Keratinocyte (primary cell): Measurements from ENCODE around the gene MS4A2. TPM values are rescaled to one million over a fixed set of nuclear protein-coding genes. Genes with fewer than 3 reads are reported as not detected.
"Not testable (repeated sequence)": the region's sequence is repeated elsewhere in the genome, so short reads cannot be mapped to it uniquely, and the experiment has no call there.

ENCODE experiments used
- DNase-seq: peaks from one replicate; pipeline ENCODE4 v3.0.0-alpha.2; 2011; ENCODE audit warnings: low read depth, missing footprints, low spot score
- FAIRE-seq: peaks from 2 replicates; lab custom pipeline; 2011; peaks lifted over from hg19 to GRCh38; lab: Jason Lieb, UNC
- H2AFZ ChIP-seq: 2 replicates; pipeline ENCODE4 v1.6.0; 2012; ENCODE audit warnings: low read length, control low read depth, inconsistent platforms; ENCODE audit not compliant: control insufficient read depth
- H3K27ac ChIP-seq: 2 replicates; pipeline ENCODE4 v1.5.1; 2011; ENCODE audit warnings: low read length; ENCODE audit not compliant: control insufficient read depth, insufficient read depth
- H3K27me3 ChIP-seq: 3 replicates; pipeline ENCODE4 v1.6.0; 2011; ENCODE audit warnings: low read length; ENCODE audit not compliant: control insufficient read depth, insufficient read depth; ENCODE audit errors: extremely low read depth
- H3K36me3 ChIP-seq, 2 experiments: 2 replicates in 1 of 2; 3 replicates in 1 of 2; pipeline ENCODE4 v1.5.1; 2011; ENCODE audit warnings: low read length in 2 of 2, mild to moderate bottlenecking in 1 of 2; ENCODE audit not compliant: control insufficient read depth in 2 of 2, insufficient read depth in 2 of 2; ENCODE audit errors: extremely low read depth in 1 of 2
- H3K4me1 ChIP-seq: 3 replicates; pipeline ENCODE4 v1.5.1; 2011; ENCODE audit warnings: low read length; ENCODE audit not compliant: control insufficient read depth, insufficient read depth; ENCODE audit errors: extremely low read depth
- H3K4me2 ChIP-seq: 3 replicates; pipeline ENCODE4 v1.6.0; 2011; ENCODE audit warnings: low read depth, low read length; ENCODE audit not compliant: control insufficient read depth, insufficient read depth; ENCODE audit errors: extremely low read depth
- H3K4me3 ChIP-seq, 3 experiments: fragments of 200-600 bp in 1 of 3; sonication (generic) in 1 of 3; 2 replicates in 2 of 3; 3 replicates in 1 of 3; pipeline ENCODE4 v1.5.1; 2011 to 2016; ENCODE audit warnings: low read length in 3 of 3, mild to moderate bottlenecking in 3 of 3, control low read depth in 2 of 3, inconsistent platforms in 1 of 3, low read depth in 1 of 3, mixed read lengths in 1 of 3, mixed run types in 1 of 3, moderate library complexity in 1 of 3; ENCODE audit not compliant: control insufficient read depth in 2 of 3, insufficient read depth in 2 of 3; ENCODE audit errors: extremely low read depth in 1 of 3
- H3K79me2 ChIP-seq: 2 replicates; pipeline ENCODE4 v1.6.0; 2012; ENCODE audit warnings: low read length; ENCODE audit not compliant: control insufficient read depth, insufficient read depth
- H3K9ac ChIP-seq: 3 replicates; pipeline ENCODE4 v1.6.0; 2011; ENCODE audit warnings: low read length; ENCODE audit not compliant: control insufficient read depth, insufficient read depth; ENCODE audit errors: extremely low read depth
- H3K9me1 ChIP-seq: 3 replicates; pipeline ENCODE4 v1.6.0; 2011; ENCODE audit warnings: low read length; ENCODE audit not compliant: control insufficient read depth, insufficient read depth; ENCODE audit errors: extremely low read depth
- H3K9me3 ChIP-seq: 2 replicates; pipeline ENCODE4 v1.5.1; 2012; ENCODE audit warnings: low read depth, low read length; ENCODE audit not compliant: control insufficient read depth
- H4K20me1 ChIP-seq: 3 replicates; pipeline ENCODE4 v1.6.0; 2011; ENCODE audit warnings: low read length; ENCODE audit not compliant: control insufficient read depth, insufficient read depth; ENCODE audit errors: extremely low read depth
- EZH2 ChIP-seq: IDR thresholded peaks from one replicate; pipeline ENCODE4 v1.6.1; 2012; ENCODE audit warnings: inconsistent platforms, mild to moderate bottlenecking, low read length, moderate library complexity
- dilution Hi-C: fragments of 300-500 bp; cut with MboI; formaldehyde crosslinking; loops from one replicate; pipeline ENCODE4 v1.7.0; 2020; ENCODE audit warnings: low sequenced_read_pairs; ENCODE audit not compliant: extremely low pct_ligation_motif_present
- polyA plus RNA-seq, 5 experiments: library from polyadenylated mRNA; depleted of rRNA in 3 of 5; stranded (reverse) in 3 of 5; stranded (forward) in 1 of 5; unstranded in 1 of 5; fragments of >200 nt; gene quantifications; 1 replicate in 1 of 5; 2 replicates in 3 of 5; 3 replicates in 1 of 5; pipeline versions ENCODE4 v1.2.1 to v1.2.3, GENCODE V29; 2011 to 2012; ENCODE audit warnings: missing spikeins in 2 of 5, low read depth in 1 of 5, low replicate concordance in 1 of 5
- TF ChIP-seq, protein P1 (sequence below), 3 experiments: IDR thresholded peaks in 1 of 3; conservative IDR thresholded peaks in 1 of 3; optimal IDR thresholded peaks in 1 of 3; 2 replicates in 2 of 3; 3 replicates in 1 of 3; pipeline versions ENCODE3 to v1.5.1; 2011; ENCODE audit warnings: low read length in 3 of 3, mild to moderate bottlenecking in 3 of 3, moderate library complexity in 2 of 3, control low read depth in 1 of 3, inconsistent platforms in 1 of 3; ENCODE audit not compliant: insufficient read depth in 2 of 3; ENCODE audit errors: extremely low read depth in 1 of 3

The MS4A2 gene
- polyA plus RNA-seq, 1 donor (not counting 4 experiments of a cell fraction or from before 2014, with no cell fraction given), result not detected

DNA sequence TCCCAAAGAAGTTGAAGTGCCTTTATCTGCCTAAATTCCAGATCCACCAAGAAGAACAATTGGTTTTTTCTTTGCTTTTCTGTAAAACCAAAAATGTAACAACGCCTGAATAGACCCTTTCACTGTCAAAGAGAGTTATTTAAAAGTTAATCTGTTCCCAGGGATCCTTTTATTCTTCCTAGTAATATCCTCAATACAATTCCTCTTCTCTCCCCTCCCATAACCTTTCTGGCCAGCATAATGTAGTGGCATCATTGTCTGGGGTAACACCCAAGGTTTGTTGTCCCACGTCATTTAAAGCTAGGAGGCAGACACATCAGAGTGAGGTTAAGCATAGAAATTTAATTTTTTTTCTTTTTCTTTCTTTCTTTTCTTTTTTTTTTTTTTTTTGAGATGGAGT is 39.9 kb downstream of the MS4A2 start:
- H3K4me2 ChIP-seq, result no peak overlapping the region
- no peak for TF ChIP-seq EZH2
- TF ChIP-seq, protein P1, sequence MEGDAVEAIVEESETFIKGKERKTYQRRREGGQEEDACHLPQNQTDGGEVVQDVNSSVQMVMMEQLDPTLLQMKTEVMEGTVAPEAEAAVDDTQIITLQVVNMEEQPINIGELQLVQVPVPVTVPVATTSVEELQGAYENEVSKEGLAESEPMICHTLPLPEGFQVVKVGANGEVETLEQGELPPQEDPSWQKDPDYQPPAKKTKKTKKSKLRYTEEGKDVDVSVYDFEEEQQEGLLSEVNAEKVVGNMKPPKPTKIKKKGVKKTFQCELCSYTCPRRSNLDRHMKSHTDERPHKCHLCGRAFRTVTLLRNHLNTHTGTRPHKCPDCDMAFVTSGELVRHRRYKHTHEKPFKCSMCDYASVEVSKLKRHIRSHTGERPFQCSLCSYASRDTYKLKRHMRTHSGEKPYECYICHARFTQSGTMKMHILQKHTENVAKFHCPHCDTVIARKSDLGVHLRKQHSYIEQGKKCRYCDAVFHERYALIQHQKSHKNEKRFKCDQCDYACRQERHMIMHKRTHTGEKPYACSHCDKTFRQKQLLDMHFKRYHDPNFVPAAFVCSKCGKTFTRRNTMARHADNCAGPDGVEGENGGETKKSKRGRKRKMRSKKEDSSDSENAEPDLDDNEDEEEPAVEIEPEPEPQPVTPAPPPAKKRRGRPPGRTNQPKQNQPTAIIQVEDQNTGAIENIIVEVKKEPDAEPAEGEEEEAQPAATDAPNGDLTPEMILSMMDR (optimal IDR thresholded peaks at IDR 0.05 in 1 of 3, IDR thresholded peaks at IDR 0.05 in 1 of 3, conservative IDR thresholded peaks at IDR 0.05 in 1 of 3; ENCODE audit: extremely low read depth in 1 of 3, insufficient read depth in 2 of 3, low read length in 3 of 3), result no peak
- H3K27ac ChIP-seq, result no peak overlapping the region
- DNase-seq (no peak), FAIRE-seq (no peak)
- H3K9me3 ChIP-seq, result no peaks in the 10 kb centered on the region
- H3K36me3 ChIP-seq, result no peaks in the 10 kb centered on the region
- no peak overlapping the region for H3K4me3 ChIP-seq
- H3K79me2 ChIP-seq, result no peaks in the 10 kb centered on the region
- dilution Hi-C loops, result no loop called here
- H3K9ac ChIP-seq, result no peak overlapping the region
- peaks cover 11% of the 10 kb centered on the region for H3K4me1 ChIP-seq
- no peaks in the 10 kb centered on the region for H3K27me3 ChIP-seq
- no peak overlapping the region for H2AFZ ChIP-seq
- no peaks in the 10 kb centered on the region for H4K20me1 ChIP-seq
- no peaks in the 10 kb centered on the region for H3K9me1 ChIP-seq

DNA sequence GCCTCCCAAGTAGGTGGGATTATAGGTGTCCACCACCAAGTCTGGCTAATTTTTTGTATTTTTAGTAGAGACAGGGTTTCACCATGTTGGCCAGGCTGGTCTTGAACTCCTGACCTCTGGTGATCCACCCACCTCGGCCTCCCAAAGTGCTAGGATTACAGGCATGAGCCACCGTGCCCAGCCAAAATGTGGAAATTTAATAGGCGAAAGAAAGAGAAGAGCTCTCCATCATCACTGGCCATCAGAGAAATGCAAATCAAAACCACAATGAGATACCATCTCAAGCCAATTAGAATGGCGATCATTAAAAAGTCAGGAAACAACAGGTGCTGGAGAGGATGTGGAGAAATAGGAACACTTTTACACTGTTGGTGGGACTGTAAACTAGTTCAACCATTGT is 40.4 kb downstream of the MS4A2 start:
- FAIRE-seq, dilution Hi-C loops, H3K9me1 ChIP-seq, H3K9ac ChIP-seq, H3K4me3 ChIP-seq, H4K20me1 ChIP-seq, H3K27me3 ChIP-seq, DNase-seq, H2AFZ ChIP-seq, H3K79me2 ChIP-seq, H3K9me3 ChIP-seq, H3K36me3 ChIP-seq, H3K4me2 ChIP-seq, H3K27ac ChIP-seq: not testable (repeated sequence)
- H3K4me1 ChIP-seq, result peaks cover 11% of the 10 kb centered on the region

DNA sequence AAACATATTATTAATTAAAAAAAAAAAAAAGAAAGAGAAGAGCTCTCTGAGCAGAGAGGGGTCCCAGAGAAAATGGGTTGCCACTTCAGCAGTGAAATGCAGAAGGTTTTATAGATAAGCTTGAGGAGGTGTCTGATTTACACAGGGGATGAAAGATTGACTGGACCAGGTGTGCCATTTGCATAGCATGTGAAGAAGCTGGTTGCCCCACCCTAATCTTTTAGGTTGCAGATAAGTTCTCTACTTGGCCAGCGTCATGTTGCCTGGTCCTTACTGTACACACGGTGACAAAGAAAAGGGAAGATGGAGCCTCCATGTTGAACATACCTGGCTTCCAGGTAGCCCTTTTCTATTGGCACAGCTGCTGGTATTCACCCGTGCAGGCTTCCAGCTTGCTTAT is 41.4 kb downstream of the MS4A2 start:
- Histone ChIP-seq H3K9ac (no peak overlapping the region), H3K4me2 (no peak overlapping the region), H3K79me2 (no peaks in the 10 kb centered on the region), H3K36me3 (no peaks in the 10 kb centered on the region), H3K27me3 (no peaks in the 10 kb centered on the region), H3K9me1 (no peaks in the 10 kb centered on the region), H2AFZ (no peak overlapping the region), H3K4me1 (peaks cover 11% of the 10 kb centered on the region), H3K4me3 (no peak overlapping the region), H3K27ac (no peak overlapping the region), H3K9me3 (no peaks in the 10 kb centered on the region), H4K20me1 (no peaks in the 10 kb centered on the region)
- DNase-seq, result no peak
- FAIRE-seq, result no peak
- no peak for TF ChIP-seq EZH2
- TF ChIP-seq, protein P1 (optimal IDR thresholded peaks at IDR 0.05 in 1 of 3, IDR thresholded peaks at IDR 0.05 in 1 of 3, conservative IDR thresholded peaks at IDR 0.05 in 1 of 3; ENCODE audit: extremely low read depth in 1 of 3, insufficient read depth in 2 of 3, low read length in 3 of 3), result no peak
- dilution Hi-C loops, result no loop called here
